ENCODE measurements around the gene PAM16. TPM values are rescaled to one million over a fixed set of nuclear protein-coding genes. Genes with fewer than 3 reads are reported as not detected.

PAM16 gene
- total and polyA plus RNA-seq, 9 of the 15 experiments (the other 6 are each of a cell fraction or from before 2014, with no cell fraction given): 38.7 to 273 (median 79.3) TPM

DNA sequence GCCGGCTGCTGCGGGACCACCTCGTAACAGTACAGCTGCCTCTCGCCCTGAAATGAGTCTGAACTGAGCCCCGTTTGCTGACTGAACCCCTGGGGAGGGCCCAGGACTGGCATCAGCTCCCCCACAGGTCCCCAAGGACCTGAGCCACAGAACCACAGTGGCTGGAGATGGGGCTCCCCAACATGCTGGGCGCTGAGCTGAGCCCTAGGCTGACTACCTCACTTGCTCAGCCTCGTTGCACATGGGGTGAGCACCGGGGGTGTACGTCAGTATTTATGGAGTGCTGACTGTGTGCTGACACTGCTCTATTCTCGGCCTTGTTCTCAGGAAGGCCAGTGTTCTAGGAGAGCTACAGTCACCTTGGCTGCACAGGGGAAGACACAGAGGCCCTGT, 13.9 kb upstream of the PAM16 start (continued):
- TF ChIP-seq, protein P1, sequence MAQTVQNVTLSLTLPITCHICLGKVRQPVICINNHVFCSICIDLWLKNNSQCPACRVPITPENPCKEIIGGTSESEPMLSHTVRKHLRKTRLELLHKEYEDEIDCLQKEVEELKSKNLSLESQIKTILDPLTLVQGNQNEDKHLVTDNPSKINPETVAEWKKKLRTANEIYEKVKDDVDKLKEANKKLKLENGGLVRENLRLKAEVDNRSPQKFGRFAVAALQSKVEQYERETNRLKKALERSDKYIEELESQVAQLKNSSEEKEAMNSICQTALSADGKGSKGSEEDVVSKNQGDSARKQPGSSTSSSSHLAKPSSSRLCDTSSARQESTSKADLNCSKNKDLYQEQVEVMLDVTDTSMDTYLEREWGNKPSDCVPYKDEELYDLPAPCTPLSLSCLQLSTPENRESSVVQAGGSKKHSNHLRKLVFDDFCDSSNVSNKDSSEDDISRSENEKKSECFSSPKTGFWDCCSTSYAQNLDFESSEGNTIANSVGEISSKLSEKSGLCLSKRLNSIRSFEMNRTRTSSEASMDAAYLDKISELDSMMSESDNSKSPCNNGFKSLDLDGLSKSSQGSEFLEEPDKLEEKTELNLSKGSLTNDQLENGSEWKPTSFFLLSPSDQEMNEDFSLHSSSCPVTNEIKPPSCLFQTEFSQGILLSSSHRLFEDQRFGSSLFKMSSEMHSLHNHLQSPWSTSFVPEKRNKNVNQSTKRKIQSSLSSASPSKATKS (CRISPR knock-in tag; IDR thresholded peaks at IDR 0.05): no peak

DNA sequence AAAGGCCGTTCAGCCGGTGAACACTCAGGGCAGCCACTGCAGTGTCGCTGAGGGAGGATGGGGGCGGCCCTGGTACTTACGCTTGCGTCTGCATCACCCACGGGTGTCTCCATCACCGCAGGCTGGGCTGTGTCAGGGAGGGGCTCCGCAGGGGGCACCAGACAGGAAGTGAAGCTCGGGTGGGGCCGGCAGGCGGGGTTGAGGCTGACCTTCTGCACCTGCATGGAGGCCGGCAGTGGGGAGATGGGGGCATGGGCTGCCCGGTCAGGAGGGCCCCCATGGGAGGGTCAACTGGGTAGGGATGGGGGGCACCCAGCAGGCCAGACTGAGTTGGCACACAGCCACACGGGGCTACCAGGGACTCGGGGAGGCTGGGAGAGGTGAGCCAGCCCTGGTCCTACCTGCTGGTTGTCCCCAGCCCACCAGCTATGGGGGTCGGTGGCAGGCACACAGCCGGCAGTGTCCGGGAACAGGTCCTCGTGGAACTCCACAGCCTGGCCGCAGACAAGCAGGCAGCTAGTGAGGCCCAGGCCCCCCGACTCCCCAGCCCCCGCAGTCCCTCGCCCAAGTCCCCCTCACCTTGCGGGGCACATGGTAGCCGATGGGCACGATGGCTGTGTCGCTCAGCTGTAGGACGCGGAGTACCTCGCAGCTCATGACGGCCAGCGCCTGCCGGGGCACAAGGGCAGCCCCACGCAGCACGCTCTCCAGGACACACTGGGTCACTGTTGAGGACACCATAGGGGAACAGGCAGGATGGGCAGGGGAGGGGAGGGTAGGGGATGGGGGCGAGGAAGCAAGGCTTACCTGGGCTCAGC, 13.3 kb upstream of the PAM16 start:
- H3K27ac ChIP-seq (ENCODE audit: extremely low read depth, low read depth, low read length): no peak overlapping the region
- POLR2A ChIA-PET: interaction anchor here (0.6 kb wide), 1 partner anchor 105 kb away, joined by 3 read pairs; no protein-coding TSS in a partner anchor
- H2AFZ ChIP-seq (ENCODE audit: low read depth, low read length): no peak overlapping the region
- no peaks in the 10 kb centered on the region for H3K27me3 ChIP-seq (ENCODE audit: control insufficient read depth in 2 of 2, insufficient read depth in 2 of 2, low read length in 2 of 2)
- 90% methylated on average over 27 of the region's 37 CpGs for WGBS (ENCODE audit: insufficient coverage, low coverage, missing lambda C conversion rate)
- ATAC-seq (no peak), DNase-seq (ENCODE audit: extremely low read depth in 1 of 4, low spot score in 3 of 4) (no peak), FAIRE-seq (no peak)
- no peak overlapping the region for H3K4me3 ChIP-seq
- CTCF ChIA-PET (ENCODE audit: low intra/inter-chr PET ratio): interaction anchor here (0.6 kb wide), 1 partner anchor 79 kb away, joined by 5 read pairs; no protein-coding TSS in a partner anchor
- H4K20me1 ChIP-seq (replicated peaks; ENCODE audit: control insufficient read depth, insufficient read depth, low read length): 0 out of 2 replicates have a peak, but pooled peaks cover 2% of the 10 kb centered on the region
- peaks cover 1 to 61% of the 10 kb centered on the region in 2 experiments; a peak in 3 of 5 replicates for H3K4me1 ChIP-seq (replicated peaks in 1 of 2; ENCODE audit: control insufficient read depth in 2 of 2, insufficient read depth in 2 of 2, low read length in 2 of 2)
- in situ Hi-C loops (cut with MboI): loop anchor here (5.0 kb wide), 1 partner anchor 38 kb away; no protein-coding TSS in a partner anchor
- no TSS peak for BruUV-seq (replicated peaks)
- no peak overlapping the region for H3K9ac ChIP-seq (ENCODE audit: insufficient read depth in 1 of 2, low read depth in 2 of 2, low read length in 2 of 2)
- no peak overlapping the region for H3K4me2 ChIP-seq (ENCODE audit: insufficient read depth, low read length)
- intact Hi-C loops (cut with micrococcal nuclease): no loop called here
- H3K79me2 ChIP-seq (ENCODE audit: control insufficient read depth, insufficient read depth, low read length): no peaks in the 10 kb centered on the region
- H3K9me3 ChIP-seq (replicated peaks; ENCODE audit: control insufficient read depth, insufficient read depth, low read depth, low read length): no peaks in the 10 kb centered on the region
- H3K36me3 ChIP-seq (ENCODE audit: control insufficient read depth, insufficient read depth, low read length): peaks cover 48% of the 10 kb centered on the region; the same call in 2 of the 3 replicates
- H3K9me1 ChIP-seq (ENCODE audit: control insufficient read depth, insufficient read depth, low read length): no peaks in the 10 kb centered on the region
- TF ChIP-seq, protein P2, sequence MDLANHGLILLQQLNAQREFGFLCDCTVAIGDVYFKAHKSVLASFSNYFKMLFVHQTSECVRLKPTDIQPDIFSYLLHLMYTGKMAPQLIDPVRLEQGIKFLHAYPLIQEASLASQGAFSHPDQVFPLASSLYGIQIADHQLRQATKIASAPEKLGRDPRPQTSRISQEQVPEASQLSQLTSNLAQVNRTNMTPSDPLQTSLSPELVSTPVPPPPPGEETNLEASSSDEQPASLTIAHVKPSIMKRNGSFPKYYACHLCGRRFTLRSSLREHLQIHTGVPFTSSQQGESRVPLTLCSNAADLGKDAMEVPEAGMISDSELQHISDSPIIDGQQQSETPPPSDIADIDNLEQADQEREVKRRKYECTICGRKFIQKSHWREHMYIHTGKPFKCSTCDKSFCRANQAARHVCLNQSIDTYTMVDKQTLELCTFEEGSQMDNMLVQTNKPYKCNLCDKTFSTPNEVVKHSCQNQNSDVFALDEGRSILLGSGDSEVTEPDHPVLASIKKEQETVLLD (IDR thresholded peaks at IDR 0.05): no peak
- TF ChIP-seq TGIF2 (CRISPR knock-in tag; IDR thresholded peaks at IDR 0.05) (no peak), MYNN (IDR thresholded peaks at IDR 0.05) (no peak), MYNN (CRISPR knock-in tag; IDR thresholded peaks at IDR 0.05) (no peak), RNF2 (IDR thresholded peaks at IDR 0.05) (no peak), ZNF12 (CRISPR knock-in tag; IDR thresholded peaks at IDR 0.05) (no peak), HMG20B (CRISPR knock-in tag; IDR thresholded peaks at IDR 0.05) (no peak), SMARCE1 (IDR thresholded peaks at IDR 0.05) (no peak), MXI1 (IDR thresholded peaks at IDR 0.05; ENCODE audit: low read depth, low read length) (no peak), NFRKB (IDR thresholded peaks at IDR 0.05; ENCODE audit: low read depth) (no peak), CCAR2 (IDR thresholded peaks at IDR 0.05; ENCODE audit: low read depth, low read length) (no peak), KAT7 (CRISPR knock-in tag; IDR thresholded peaks at IDR 0.05; ENCODE audit: borderline replicate concordance) (no peak), SAP30 (IDR thresholded peaks at IDR 0.05; ENCODE audit: borderline replicate concordance, insufficient read depth, low read depth, low read length, poor library complexity, severe bottlenecking) (no peak), ZNF143 (CRISPR knock-in tag; IDR thresholded peaks at IDR 0.05) (no peak)
- TF ChIP-seq, protein P3, sequence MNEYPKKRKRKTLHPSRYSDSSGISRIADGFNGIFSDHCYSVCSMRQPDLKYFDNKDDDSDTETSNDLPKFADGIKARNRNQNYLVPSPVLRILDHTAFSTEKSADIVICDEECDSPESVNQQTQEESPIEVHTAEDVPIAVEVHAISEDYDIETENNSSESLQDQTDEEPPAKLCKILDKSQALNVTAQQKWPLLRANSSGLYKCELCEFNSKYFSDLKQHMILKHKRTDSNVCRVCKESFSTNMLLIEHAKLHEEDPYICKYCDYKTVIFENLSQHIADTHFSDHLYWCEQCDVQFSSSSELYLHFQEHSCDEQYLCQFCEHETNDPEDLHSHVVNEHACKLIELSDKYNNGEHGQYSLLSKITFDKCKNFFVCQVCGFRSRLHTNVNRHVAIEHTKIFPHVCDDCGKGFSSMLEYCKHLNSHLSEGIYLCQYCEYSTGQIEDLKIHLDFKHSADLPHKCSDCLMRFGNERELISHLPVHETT (CRISPR knock-in tag; conservative IDR thresholded peaks at IDR 0.05 in 1 of 2, IDR thresholded peaks at IDR 0.05 in 1 of 2): no peak

Measured in K562 (cell line).